ENCODE data around the gene IL1RAPL2.
A peak's percentile ranks its signal among the peaks of the same experiment; 100 is the strongest.

IL1RAPL2 gene

DNA sequence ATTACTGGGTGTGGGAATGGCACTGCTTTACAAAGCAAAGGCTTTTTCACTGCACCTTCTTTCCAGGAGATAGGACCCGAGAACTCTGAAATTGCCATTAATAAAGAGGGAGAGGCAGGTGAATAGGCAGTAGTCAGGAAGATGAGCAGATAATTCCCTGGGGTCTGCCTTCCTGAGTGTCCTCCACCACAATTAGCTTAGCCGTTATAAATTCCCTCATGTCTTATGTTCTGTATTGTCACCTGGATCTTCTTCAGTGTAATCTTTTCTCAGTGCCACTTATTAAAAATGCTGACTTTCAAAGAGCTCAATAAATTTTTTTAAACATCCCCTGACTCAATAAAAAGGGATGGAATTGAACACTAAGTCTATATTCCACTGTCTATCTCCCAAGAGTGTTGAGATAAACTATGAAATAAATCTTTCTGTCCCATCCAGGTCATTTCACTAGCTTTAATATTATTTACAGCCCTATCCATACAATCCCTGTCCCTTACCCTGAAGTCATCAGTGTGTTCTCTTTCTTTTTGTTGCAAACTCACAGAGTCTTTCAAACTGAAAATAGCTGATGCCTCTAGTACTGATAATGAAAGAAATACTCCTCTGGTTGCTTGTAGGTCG lies 984.2 kb downstream of the IL1RAPL2 start:
- no peak for DNase-seq (ENCODE audit: low read depth)
- TF ChIP-seq, protein P1, sequence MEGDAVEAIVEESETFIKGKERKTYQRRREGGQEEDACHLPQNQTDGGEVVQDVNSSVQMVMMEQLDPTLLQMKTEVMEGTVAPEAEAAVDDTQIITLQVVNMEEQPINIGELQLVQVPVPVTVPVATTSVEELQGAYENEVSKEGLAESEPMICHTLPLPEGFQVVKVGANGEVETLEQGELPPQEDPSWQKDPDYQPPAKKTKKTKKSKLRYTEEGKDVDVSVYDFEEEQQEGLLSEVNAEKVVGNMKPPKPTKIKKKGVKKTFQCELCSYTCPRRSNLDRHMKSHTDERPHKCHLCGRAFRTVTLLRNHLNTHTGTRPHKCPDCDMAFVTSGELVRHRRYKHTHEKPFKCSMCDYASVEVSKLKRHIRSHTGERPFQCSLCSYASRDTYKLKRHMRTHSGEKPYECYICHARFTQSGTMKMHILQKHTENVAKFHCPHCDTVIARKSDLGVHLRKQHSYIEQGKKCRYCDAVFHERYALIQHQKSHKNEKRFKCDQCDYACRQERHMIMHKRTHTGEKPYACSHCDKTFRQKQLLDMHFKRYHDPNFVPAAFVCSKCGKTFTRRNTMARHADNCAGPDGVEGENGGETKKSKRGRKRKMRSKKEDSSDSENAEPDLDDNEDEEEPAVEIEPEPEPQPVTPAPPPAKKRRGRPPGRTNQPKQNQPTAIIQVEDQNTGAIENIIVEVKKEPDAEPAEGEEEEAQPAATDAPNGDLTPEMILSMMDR (IDR thresholded peaks at IDR 0.05; ENCODE audit: control insufficient read depth, insufficient read depth, low read depth, low read length, missing control alignments) = no peak
- H3K4me3 ChIP-seq (ENCODE audit: control insufficient read depth, low read depth, low read length) = no peak overlapping the region

DNA sequence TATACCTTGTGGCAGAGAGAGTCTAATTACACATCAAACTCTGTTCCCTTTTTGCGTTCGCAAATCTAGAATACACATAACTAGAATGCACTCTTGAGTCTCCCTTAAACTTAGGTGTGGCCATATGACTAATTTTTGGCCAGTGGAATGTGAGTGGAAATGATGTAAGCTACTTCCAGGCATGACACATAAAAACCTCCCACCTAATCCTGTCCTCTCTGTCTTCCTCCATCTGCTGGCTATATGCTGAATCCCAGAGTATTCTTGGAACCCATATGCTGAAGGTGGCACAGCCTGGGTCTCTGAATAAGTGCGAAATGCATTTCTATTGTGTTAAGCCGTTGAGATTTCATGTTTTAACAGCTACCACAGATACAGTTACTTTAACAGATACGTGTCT lies 986.4 kb downstream of the IL1RAPL2 start:
- H3K4me3 ChIP-seq (ENCODE audit: control insufficient read depth, low read depth, low read length) = no peak overlapping the region
- no peak for DNase-seq (ENCODE audit: low read depth)
- TF ChIP-seq, protein P1 (IDR thresholded peaks at IDR 0.05; ENCODE audit: control insufficient read depth, insufficient read depth, low read depth, low read length, missing control alignments) = no peak

DNA sequence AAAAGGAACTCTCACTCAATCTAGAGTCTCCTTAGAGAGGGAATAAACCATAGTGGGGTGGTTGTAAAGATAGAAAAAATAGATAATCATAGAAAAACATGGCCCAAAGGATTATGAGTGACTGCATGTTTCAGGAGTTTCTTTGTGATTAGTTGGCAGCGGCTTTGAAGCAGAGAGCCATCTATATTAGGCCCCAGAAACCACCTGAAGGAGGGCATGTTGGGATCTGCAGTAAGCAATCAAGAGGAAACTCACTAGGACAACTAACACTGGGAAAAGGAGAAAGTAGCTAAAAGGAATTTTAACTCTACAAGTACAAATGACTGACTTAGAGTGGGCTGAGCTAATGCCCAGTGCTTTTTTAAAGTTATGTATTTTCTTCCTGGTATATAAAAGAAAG lies 987.1 kb downstream of the IL1RAPL2 start:
- DNase-seq (ENCODE audit: low read depth) = no peak
- H3K4me3 ChIP-seq (ENCODE audit: control insufficient read depth, low read depth, low read length) = no peak overlapping the region
- TF ChIP-seq, protein P1 (IDR thresholded peaks at IDR 0.05; ENCODE audit: control insufficient read depth, insufficient read depth, low read depth, low read length, missing control alignments) = no peak

DNA sequence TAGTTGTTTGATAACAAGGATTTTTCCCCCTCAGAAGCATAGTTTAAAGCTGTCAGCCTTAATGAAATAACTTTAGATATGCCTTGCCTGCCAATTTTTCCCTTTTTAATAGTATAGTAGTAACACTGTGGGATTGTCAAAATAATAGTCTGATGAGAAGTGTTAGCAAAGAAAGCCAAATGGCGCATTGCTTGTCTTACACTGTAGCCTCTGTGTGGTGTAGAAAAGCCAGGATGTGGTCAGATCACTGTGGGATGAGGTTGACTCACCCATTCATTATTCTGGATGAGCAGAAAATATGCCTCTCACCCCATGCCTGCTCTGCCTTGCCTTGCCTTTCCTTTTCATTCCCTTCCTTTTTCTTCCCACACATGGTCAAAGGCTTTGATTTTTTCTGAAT lies 998.5 kb downstream of the IL1RAPL2 start:
- peak; percentile 16 for DNase-seq (ENCODE audit: low read depth)
- TF ChIP-seq, protein P1 (IDR thresholded peaks at IDR 0.05; ENCODE audit: control insufficient read depth, insufficient read depth, low read depth, low read length, missing control alignments) = no peak
- H3K4me3 ChIP-seq (ENCODE audit: control insufficient read depth, low read depth, low read length) = no peak overlapping the region

DNA sequence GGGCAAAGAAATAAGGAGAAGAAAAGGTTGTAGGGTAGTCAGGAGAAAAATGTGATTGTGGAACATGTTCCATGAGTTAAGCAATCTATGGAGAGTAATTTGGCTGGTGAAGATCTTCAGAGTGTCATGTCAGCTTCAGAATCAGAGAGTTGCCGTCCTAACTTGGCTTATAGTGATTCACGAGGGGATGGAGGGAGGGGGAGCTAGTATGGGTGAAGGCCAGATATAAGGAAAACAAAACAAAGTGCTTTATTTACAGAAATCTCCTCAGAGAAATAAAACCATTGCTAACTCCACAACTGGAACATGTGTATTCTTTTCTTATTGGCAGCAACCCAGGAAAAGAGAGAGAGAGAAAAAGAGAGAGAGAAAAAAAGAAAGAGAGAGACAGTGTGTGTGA lies 999.9 kb downstream of the IL1RAPL2 start:
- H3K4me3 ChIP-seq (ENCODE audit: control insufficient read depth, low read depth, low read length) = no peak overlapping the region
- DNase-seq (ENCODE audit: low read depth) = no peak
- TF ChIP-seq, protein P1 (IDR thresholded peaks at IDR 0.05; ENCODE audit: control insufficient read depth, insufficient read depth, low read depth, low read length, missing control alignments) = no peak

DNA sequence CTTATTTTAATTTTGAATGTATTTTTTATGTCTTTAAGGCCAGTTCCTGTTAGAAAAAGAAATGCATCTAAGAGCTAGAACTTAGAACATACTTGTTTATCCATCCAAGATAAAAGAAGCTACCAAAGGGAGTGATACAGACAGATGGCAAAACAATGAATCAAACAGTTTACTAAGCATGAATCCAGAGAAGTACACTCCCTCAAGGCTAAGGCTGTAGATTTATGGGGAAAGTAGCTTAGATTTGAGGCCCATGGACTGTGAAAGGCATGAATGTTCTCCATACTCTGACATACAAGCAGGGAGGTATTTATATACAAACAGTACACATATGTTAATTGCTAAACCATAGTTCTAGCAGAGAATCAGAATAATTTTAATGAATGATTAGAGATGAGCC lies 1001.1 kb downstream of the IL1RAPL2 start:
- DNase-seq (ENCODE audit: low read depth) = no peak
- H3K4me3 ChIP-seq (ENCODE audit: control insufficient read depth, low read depth, low read length) = no peak overlapping the region
- TF ChIP-seq, protein P1 (IDR thresholded peaks at IDR 0.05; ENCODE audit: control insufficient read depth, insufficient read depth, low read depth, low read length, missing control alignments) = no peak

DNA sequence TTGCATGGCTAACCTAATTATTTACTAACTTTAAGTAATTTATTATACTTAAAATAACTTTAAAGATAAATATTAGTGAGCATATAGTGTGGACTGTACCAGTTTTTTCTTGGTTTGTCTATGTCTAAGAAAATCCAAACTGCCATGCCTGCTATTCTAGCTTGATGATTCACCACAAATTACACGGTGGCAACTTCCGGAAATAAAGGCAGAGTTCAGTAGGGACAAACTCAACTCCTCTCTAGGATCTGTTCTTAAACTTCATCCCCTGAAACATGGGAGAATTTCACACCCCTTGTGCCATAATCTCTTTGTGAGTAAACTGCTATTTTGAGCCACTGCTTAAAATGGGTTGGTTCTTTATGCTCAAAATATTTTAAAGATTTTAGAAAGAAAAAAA lies 1042.7 kb downstream of the IL1RAPL2 start:
- DNase-seq (ENCODE audit: low read depth) = no peak
- TF ChIP-seq, protein P1 (IDR thresholded peaks at IDR 0.05; ENCODE audit: control insufficient read depth, insufficient read depth, low read depth, low read length, missing control alignments) = no peak
- H3K4me3 ChIP-seq (ENCODE audit: control insufficient read depth, low read depth, low read length) = no peak overlapping the region
